Fibroblast of mammary gland (primary cell): Measurements from ENCODE around the gene TTC27.

ENCODE experiments used
- DNase-seq: peaks from one replicate; pipeline ENCODE4 v3.0.0-alpha.2; 2010; ENCODE audit warnings: low read depth
- H3K4me3 ChIP-seq: 2 replicates; pipeline ENCODE4 v1.5.1; 2011; ENCODE audit warnings: low read depth, mild to moderate bottlenecking, low read length, moderate library complexity; ENCODE audit not compliant: control insufficient read depth
- TF ChIP-seq, protein P1 (sequence below): conservative IDR thresholded peaks from 2 replicates; pipeline ENCODE4 v1.5.1; 2011; ENCODE audit warnings: low read depth, low read length, inconsistent platforms; ENCODE audit not compliant: control insufficient read depth, insufficient read depth

Gene TTC27

GRCh38 chr2:32792416-32792815 lies 164.6 kb downstream of the TTC27 start:
- H3K4me3 ChIP-seq, result no peak overlapping the region
- DNase-seq, result no peak
- TF ChIP-seq, protein P1, sequence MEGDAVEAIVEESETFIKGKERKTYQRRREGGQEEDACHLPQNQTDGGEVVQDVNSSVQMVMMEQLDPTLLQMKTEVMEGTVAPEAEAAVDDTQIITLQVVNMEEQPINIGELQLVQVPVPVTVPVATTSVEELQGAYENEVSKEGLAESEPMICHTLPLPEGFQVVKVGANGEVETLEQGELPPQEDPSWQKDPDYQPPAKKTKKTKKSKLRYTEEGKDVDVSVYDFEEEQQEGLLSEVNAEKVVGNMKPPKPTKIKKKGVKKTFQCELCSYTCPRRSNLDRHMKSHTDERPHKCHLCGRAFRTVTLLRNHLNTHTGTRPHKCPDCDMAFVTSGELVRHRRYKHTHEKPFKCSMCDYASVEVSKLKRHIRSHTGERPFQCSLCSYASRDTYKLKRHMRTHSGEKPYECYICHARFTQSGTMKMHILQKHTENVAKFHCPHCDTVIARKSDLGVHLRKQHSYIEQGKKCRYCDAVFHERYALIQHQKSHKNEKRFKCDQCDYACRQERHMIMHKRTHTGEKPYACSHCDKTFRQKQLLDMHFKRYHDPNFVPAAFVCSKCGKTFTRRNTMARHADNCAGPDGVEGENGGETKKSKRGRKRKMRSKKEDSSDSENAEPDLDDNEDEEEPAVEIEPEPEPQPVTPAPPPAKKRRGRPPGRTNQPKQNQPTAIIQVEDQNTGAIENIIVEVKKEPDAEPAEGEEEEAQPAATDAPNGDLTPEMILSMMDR, result no peak

- TF ChIP-seq, protein P1, result no peak
- H3K4me3 ChIP-seq, result no peak overlapping the region
- DNase-seq, result no peak
Observed at GRCh38 chr2:32798829-32799228, 171.0 kb downstream of the TTC27 start.

- no peak overlapping the region for H3K4me3 ChIP-seq
- DNase-seq, result no peak
- TF ChIP-seq, protein P1, result no peak
Observed at GRCh38 chr2:32801741-32802140, 173.9 kb downstream of the TTC27 start.

- no peak overlapping the region for H3K4me3 ChIP-seq
- no peak for DNase-seq
- TF ChIP-seq, protein P1, result no peak
Observed at GRCh38 chr2:32802877-32803276, 175.0 kb downstream of the TTC27 start.

DNA sequence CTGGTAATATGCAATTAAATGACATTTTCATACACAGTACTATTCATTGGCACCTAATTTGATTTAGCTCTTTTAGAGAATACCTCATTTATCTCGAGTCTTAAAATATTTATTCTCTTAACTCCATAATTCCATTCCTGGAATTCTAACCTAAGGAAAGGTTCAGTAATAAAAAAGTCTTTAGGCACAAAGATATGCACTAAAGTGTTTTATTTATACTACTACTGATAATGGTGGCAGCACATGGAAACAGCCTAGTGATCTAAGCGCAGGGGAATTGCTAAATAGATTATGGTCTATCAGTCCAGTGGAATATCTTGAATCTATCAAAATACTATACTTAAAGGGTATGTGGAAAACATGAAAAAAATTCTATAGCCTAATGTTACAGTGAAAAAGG lies 176.4 kb downstream of the TTC27 start:
- no peak overlapping the region for H3K4me3 ChIP-seq
- DNase-seq, result no peak
- TF ChIP-seq, protein P1, result no peak

- no peak for DNase-seq
- no peak overlapping the region for H3K4me3 ChIP-seq
- TF ChIP-seq, protein P1, result no peak
Observed at GRCh38 chr2:32805104-32806095, 177.6 kb downstream of the TTC27 start.

- TF ChIP-seq, protein P1, result no peak
- no peak overlapping the region for H3K4me3 ChIP-seq
- no peak for DNase-seq
Observed at GRCh38 chr2:32806857-32807256, 179.0 kb downstream of the TTC27 start.
